Measurements from ENCODE around the gene SSBP3.

SSBP3 gene

GRCh38 chr1:54238353-54239034 is 167.7 kb downstream of the SSBP3 start:
- no peak for TF ChIP-seq CTCF (IDR thresholded peaks at IDR 0.05)

- no peak for TF ChIP-seq CTCF (IDR thresholded peaks at IDR 0.05)
These were observed 168.6 kb downstream of the SSBP3 start for GRCh38 chr1:54237586-54237985.

- TF ChIP-seq CTCF (IDR thresholded peaks at IDR 0.05), result no peak
These were observed 171.9 kb downstream of the SSBP3 start for GRCh38 chr1:54234284-54234683.

- no peak for TF ChIP-seq CTCF (IDR thresholded peaks at IDR 0.05)
These were observed 175.5 kb downstream of the SSBP3 start for GRCh38 chr1:54230507-54231339.

- TF ChIP-seq CTCF (IDR thresholded peaks at IDR 0.05), result no peak
These were observed 176.8 kb downstream of the SSBP3 start for GRCh38 chr1:54229281-54229891.

GRCh38 chr1:54228638-54229079 is 177.5 kb downstream of the SSBP3 start:
- no peak for TF ChIP-seq CTCF (IDR thresholded peaks at IDR 0.05)

- no peak for TF ChIP-seq CTCF (IDR thresholded peaks at IDR 0.05)
These were observed 178.3 kb downstream of the SSBP3 start for GRCh38 chr1:54227891-54228310.

Data from LNCAP (cell line).